WTC11 (cell line): Measurements from ENCODE around the gene NOL4L.

Experiments
- ETV6 ChIP-seq: sonication (generic); formaldehyde crosslinking; IDR thresholded peaks from 2 replicates; pipeline ENCODE4 v1.8.1; 2022; ENCODE audit warnings: mild to moderate bottlenecking, missing genetic modification reagents
- FOXP1 ChIP-seq: sonication (generic); formaldehyde crosslinking; IDR thresholded peaks from 2 replicates; pipeline ENCODE4 v1.8.0; 2022; ENCODE audit warnings: missing genetic modification reagents, mild to moderate bottlenecking, moderate library complexity, borderline replicate concordance
- TCF7 ChIP-seq: sonication (generic); formaldehyde crosslinking; IDR thresholded peaks from 2 replicates; pipeline ENCODE4 v1.8.0; 2022; ENCODE audit warnings: mild to moderate bottlenecking, low read depth, missing genetic modification reagents, moderate library complexity
- ZNF121 ChIP-seq: sonication (generic); formaldehyde crosslinking; IDR thresholded peaks from 2 replicates; pipeline ENCODE4 v1.8.0; 2023; ENCODE audit warnings: missing genetic modification reagents
- TF ChIP-seq, protein P1 (sequence below): fragments of 250-450 bp; sonication (Bioruptor Pico); conservative IDR thresholded peaks from 2 replicates; pipeline ENCODE4 v1.9.0; 2021; ENCODE audit warnings: mild to moderate bottlenecking
- TF ChIP-seq, protein P2 (sequence below): fragments of 200-600 bp; IDR thresholded peaks from 2 replicates; pipeline ENCODE4 v1.8.0; 2022; ENCODE audit warnings: antibody characterized with exemption
- TF ChIP-seq, protein P3 (sequence below): sonication (generic); formaldehyde crosslinking; IDR thresholded peaks from 2 replicates; pipeline ENCODE4 v1.8.0; 2022; ENCODE audit warnings: missing genetic modification reagents

GRCh38 chr20:32575227-32575581 lies 9.9 kb downstream of the NOL4L start:
- TF ChIP-seq FOXP1 (CRISPR knock-in tag) (no peak), TCF7 (CRISPR knock-in tag) (no peak), ZNF121 (no peak), ETV6 (CRISPR knock-in tag) (no peak)
- TF ChIP-seq, protein P1, sequence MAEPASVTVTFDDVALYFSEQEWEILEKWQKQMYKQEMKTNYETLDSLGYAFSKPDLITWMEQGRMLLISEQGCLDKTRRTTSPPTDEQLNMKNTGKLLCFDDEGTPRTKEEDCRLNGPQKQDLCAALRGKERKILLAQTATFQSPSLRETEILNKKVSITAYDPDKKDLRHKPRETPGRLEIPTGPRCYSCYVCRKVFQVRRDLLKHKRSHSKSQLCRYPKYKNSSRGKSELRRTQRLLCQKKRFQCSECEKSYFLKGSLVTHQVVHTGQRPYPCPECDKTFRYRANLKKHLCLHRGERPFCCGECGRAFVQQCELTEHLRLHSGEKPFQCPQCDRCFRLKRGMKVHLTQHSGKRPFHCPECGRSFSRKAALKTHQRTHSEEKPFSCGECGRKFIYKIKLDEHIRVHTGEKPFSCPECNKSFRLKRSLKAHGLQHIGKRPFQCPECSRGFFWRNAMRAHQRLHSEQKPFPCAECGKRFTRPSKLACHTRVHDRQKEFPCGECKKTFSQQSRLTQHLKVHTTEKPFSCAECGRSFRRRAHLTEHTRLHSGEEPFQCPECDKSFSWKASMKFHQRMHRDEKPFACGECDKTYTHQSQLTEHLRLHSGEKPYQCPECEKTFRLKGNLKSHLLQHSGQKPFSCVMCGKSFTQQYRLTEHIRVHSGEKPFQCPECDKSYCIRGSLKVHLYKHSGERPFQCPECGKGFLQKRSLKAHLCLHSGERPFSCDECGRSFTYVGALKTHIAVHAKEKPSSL (CRISPR knock-in tag), result no peak
- TF ChIP-seq, protein P2, sequence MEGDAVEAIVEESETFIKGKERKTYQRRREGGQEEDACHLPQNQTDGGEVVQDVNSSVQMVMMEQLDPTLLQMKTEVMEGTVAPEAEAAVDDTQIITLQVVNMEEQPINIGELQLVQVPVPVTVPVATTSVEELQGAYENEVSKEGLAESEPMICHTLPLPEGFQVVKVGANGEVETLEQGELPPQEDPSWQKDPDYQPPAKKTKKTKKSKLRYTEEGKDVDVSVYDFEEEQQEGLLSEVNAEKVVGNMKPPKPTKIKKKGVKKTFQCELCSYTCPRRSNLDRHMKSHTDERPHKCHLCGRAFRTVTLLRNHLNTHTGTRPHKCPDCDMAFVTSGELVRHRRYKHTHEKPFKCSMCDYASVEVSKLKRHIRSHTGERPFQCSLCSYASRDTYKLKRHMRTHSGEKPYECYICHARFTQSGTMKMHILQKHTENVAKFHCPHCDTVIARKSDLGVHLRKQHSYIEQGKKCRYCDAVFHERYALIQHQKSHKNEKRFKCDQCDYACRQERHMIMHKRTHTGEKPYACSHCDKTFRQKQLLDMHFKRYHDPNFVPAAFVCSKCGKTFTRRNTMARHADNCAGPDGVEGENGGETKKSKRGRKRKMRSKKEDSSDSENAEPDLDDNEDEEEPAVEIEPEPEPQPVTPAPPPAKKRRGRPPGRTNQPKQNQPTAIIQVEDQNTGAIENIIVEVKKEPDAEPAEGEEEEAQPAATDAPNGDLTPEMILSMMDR, result no peak
- TF ChIP-seq, protein P3, sequence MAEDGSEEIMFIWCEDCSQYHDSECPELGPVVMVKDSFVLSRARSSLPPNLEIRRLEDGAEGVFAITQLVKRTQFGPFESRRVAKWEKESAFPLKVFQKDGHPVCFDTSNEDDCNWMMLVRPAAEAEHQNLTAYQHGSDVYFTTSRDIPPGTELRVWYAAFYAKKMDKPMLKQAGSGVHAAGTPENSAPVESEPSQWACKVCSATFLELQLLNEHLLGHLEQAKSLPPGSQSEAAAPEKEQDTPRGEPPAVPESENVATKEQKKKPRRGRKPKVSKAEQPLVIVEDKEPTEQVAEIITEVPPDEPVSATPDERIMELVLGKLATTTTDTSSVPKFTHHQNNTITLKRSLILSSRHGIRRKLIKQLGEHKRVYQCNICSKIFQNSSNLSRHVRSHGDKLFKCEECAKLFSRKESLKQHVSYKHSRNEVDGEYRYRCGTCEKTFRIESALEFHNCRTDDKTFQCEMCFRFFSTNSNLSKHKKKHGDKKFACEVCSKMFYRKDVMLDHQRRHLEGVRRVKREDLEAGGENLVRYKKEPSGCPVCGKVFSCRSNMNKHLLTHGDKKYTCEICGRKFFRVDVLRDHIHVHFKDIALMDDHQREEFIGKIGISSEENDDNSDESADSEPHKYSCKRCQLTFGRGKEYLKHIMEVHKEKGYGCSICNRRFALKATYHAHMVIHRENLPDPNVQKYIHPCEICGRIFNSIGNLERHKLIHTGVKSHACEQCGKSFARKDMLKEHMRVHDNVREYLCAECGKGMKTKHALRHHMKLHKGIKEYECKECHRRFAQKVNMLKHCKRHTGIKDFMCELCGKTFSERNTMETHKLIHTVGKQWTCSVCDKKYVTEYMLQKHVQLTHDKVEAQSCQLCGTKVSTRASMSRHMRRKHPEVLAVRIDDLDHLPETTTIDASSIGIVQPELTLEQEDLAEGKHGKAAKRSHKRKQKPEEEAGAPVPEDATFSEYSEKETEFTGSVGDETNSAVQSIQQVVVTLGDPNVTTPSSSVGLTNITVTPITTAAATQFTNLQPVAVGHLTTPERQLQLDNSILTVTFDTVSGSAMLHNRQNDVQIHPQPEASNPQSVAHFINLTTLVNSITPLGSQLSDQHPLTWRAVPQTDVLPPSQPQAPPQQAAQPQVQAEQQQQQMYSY (CRISPR knock-in tag), result no peak
